GM04504 (cell line): ENCODE data around the gene INSYN2A.

Source experiments
- DNase-seq: peaks from one replicate; pipeline ENCODE4 v3.0.0-alpha.2; 2012; ENCODE audit warnings: low read depth

Gene INSYN2A

DNA sequence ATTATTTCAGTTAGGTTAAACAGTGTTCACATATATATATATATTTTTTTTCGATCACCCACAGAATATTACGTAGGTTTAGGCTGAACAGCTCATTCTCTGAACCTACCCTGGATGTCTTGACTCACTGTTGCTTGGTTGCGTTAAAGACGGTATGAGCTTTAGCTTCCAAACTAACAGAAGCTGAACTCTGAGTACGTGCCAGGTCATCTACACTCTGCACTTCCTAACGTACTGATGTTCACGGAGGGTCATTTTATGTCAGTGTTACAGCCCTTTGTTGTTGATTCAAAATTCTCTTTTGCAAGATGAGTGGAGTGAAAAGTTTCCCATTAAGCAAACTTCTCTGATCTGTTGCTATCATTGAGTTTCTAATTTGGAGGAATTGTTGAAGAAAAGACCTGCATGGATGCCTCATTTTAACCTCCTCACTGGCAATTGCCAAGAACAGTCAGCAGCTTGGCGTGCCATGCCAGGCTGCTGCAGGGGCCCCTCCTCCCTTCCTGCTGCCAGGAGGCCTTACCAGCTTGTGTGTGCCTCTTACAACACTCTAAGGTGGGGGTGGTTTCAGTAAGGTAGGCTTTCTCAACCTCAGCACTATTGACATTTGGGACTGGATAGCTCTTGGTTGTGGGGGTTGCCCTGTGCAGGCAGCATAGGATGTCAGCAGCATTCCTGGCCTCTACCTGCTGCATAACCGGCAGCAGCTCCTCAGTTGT, 44.3 kb downstream of the INSYN2A start:
- DNase-seq, result no peak

DNA sequence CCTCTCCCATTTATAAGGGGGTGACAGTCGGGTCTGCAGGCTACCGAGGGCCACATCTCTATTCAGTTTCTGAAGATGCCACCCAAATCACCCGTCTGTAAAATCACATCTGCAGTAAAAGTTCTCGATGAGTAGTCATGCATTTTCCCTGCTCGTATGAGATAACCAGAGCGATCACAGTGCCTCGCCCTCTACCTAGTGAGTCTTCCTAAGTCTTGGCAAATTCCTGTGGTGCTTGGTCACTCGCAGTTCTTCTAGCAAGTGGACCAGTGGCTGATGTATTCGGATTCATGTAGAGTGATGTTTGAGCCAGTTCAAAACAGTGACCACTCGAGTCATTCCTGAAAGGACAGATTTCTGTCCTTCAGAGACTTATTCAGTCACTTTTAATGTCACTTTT, 44.9 kb downstream of the INSYN2A start:
- DNase-seq, result no peak

DNA sequence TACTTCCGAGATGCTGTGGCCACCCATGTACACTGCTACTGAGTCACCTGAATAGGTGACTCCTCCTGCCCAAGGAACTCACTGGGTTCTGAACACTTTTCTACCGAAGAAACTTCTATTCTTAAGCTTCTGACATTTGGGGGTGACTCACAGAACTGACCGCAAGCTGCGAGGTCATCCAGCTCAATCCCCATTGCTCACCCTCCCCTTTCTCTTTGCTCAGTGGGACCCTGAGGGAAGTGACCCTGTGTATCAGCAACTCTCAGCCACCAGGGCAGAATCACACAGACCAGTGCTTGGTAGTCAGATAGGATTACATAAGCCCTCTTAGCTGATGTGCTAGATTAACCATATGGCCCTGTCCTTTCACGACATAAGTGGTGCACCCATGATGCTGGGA, 46.3 kb downstream of the INSYN2A start:
- DNase-seq, result peak; percentile 24

DNA sequence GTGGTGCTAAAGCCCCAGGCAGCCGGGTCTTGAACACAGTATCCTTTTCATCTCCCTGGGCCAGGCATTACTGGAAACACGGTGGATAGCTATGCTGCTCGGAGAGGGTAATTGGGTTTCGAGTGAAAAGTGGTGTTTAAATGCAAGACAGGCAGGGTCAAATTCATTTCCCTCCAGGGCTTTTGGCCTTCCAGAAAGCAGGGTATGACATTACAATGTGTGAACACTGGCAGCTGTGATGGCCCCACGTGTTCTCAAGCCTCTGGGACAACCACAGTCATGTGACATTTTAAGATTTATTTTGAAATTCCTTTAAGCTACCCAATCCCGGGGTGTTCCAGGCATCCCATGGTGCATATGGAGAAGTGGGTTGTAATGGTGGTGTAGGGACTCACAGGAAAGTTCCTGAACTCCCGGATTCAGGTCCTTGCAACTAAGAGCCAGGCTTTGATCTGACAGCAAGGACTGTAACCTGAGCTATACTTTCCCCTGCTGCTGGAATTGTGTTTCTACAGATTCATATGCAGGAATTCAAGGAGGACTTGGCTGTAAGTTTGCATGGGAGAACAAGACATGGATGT, 46.8 kb downstream of the INSYN2A start:
- DNase-seq, result no peak

DNA sequence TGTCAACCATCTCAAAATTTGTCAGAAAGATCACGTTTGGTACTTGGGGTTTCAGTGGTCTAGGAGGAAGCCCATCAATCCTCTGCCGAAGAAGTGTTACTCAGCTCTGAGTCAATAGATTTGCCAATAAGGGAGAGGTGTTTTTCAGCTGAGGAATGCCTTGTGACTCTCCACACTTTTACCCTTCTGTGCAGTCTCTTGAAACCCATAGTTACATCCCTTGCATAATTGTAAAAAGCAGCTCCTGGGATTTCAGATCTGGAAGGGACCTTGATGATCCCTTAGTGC, 47.5 kb downstream of the INSYN2A start:
- DNase-seq, result peak; percentile 59

DNA sequence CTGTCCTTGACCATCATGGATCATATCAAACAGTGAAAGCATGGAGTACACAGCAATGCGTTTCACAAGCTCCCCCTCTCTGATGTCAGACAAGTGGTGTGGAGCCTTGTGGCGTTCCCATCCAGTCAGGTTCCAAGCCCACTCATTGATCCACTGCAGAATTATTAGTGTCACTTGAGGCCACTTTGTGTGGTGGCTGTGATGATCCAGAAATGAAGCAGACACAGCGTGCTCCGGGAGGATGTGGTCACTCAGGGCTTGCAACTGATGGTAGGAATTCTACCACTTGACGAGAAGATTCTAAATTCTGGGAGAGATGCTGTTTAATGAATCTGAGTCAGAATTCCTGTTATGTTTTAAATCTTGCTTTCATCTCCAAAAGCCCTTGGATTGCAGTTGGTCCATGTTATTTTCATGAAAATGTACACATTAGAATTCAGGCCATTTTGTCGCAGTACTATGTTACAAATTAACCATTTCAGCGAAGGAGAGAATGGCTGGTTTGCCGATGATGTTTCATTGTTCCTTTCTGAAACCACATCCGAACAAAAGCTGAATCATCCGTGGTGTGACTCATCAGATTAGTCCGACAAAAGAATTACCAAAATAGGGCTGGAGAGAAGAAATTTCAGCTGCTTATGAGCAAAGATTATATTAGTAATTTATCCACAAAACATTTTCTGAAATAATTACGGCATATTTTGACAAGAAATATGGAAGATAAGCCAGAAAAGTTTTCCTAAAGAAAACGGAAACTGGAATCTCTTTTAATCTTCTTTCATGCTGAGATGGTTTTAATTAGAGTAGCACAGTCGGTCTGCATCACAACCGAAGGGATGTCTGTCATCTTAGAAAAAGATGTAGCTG, 48.1 kb downstream of the INSYN2A start:
- DNase-seq, result peak; percentile 77

DNA sequence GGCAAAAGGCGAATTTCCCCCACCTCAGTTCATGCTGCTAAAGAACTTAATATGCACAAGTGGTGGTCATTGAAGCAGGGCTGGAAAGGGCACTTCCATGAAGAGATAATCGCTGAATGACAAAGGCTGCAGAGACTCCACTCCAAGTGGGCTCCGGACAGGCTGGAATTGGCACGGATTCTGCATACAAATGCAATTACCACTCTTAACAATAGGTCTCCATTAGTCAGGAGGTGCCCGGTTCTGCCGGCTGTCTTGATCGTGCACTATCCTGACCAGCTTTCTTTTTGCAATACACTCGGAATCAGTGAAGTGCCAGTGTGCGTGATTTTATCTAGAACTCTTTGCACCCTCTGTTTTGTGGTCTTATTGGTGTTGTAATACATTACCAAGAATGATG, 49.7 kb downstream of the INSYN2A start:
- DNase-seq, result no peak
